Panc1 (cell line): ENCODE measurements around the gene KRTAP9-1. TPM values are rescaled to one million over a fixed set of nuclear protein-coding genes. Genes with fewer than 3 reads are reported as not detected.
"Not testable (repeated sequence)": the region's sequence is repeated elsewhere in the genome, so short reads cannot be mapped to it uniquely, and the experiment has no call there.

Experiments used
- ATAC-seq: fragments of 200-7000 bp; cut with Tn5 transposase; 2 replicates; pipeline ENCODE4 v1.9.1; 2020; ENCODE audit warnings: mild to moderate bottlenecking, moderate library complexity
- BruUV-seq: library from RNA; stranded (reverse); fragments of 400-500 nt; replicated peaks from 2 replicates; lab custom pipeline; 2021; lab: Mats Ljungman, UMichigan
- CTCF ChIA-PET: fragments of 300-600 bp; sonication (Branson Sonifier 250); formaldehyde crosslinking; loops from one replicate; lab custom pipeline; 2022; ENCODE audit warnings: antibody characterized with exemption; lab: Charles Lee
- POLR2A ChIA-PET: fragments of 300-600 bp; sonication (Branson Sonifier 250); formaldehyde crosslinking; loops from one replicate; lab custom pipeline; 2022; ENCODE audit warnings: antibody characterized with exemption; lab: Charles Lee
- DNase-seq: peaks from one replicate; pipeline ENCODE4 v3.0.0-alpha.2; 2010; ENCODE audit warnings: low read depth, low spot score
- H3K27ac ChIP-seq: 2 replicates; pipeline ENCODE4 v1.5.1; 2011; ENCODE audit warnings: mild to moderate bottlenecking, low read length, inconsistent platforms
- H3K27me3 ChIP-seq: fragments of 200-500 bp; sonication (Bioruptor generic); 2 replicates; pipeline ENCODE4 v1.6.0; 2014; ENCODE audit warnings: low read length, inconsistent platforms; ENCODE audit not compliant: control insufficient read depth, insufficient read depth
- H3K36me3 ChIP-seq: fragments of 200-500 bp; sonication (Bioruptor generic); 2 replicates; pipeline ENCODE4 v1.5.1; 2014; ENCODE audit warnings: inconsistent platforms, mild to moderate bottlenecking, low read length, moderate library complexity; ENCODE audit not compliant: control insufficient read depth, insufficient read depth
- H3K4me1 ChIP-seq: 2 replicates; pipeline ENCODE4 v1.5.1; 2011; ENCODE audit warnings: inconsistent platforms, mild to moderate bottlenecking, low read length, moderate library complexity; ENCODE audit not compliant: control insufficient read depth, insufficient read depth
- H3K4me3 ChIP-seq, 2 experiments: 2 replicates each; pipeline ENCODE4 v1.5.1; 2011 to 2012; ENCODE audit warnings: low read depth in 2 of 2, low read length in 2 of 2, mild to moderate bottlenecking in 2 of 2, inconsistent platforms in 1 of 2, moderate library complexity in 1 of 2
- H3K9me3 ChIP-seq: fragments of 200-500 bp; sonication (Bioruptor generic); 2 replicates; pipeline ENCODE4 v1.5.1; 2014; ENCODE audit warnings: low read depth, mild to moderate bottlenecking, inconsistent platforms, low read length, moderate library complexity; ENCODE audit not compliant: control insufficient read depth, insufficient read depth
- CTCF ChIP-seq: fragments of 450-650 bp; IDR thresholded peaks from 2 replicates; pipeline ENCODE4 v1.5.1; 2017; ENCODE audit warnings: mild to moderate bottlenecking
- POLR2AphosphoS5 ChIP-seq: IDR thresholded peaks from 2 replicates; pipeline ENCODE4 v1.6.1; 2012; ENCODE audit warnings: mild to moderate bottlenecking, low read depth, low read length, moderate library complexity
- REST ChIP-seq, 2 experiments: IDR thresholded peaks; 2 replicates each; pipeline ENCODE4 v1.6.1; 2011 to 2012; ENCODE audit warnings: low read depth in 2 of 2, control low read depth in 1 of 2, low read length in 1 of 2, mild to moderate bottlenecking in 1 of 2, moderate library complexity in 1 of 2; ENCODE audit not compliant: insufficient read depth in 1 of 2
- SIN3A ChIP-seq: IDR thresholded peaks from 2 replicates; pipeline ENCODE4 v1.6.1; 2012; ENCODE audit warnings: low read depth, mild to moderate bottlenecking, low read length, moderate library complexity, borderline replicate concordance; ENCODE audit not compliant: insufficient read depth
- TCF7L2 ChIP-seq: IDR thresholded peaks from 2 replicates; pipeline ENCODE4 v1.6.1; 2011; ENCODE audit warnings: mild to moderate bottlenecking, low read depth, low read length, inconsistent platforms
- in situ Hi-C: cut with HindIII; loops from 2 replicates; pipeline ENCODE4 v1.10.0; 2016; ENCODE audit warnings: low sequenced_read_pairs, low pct_unique_long_range_greater_than_20kb
- intact Hi-C: fragments of 100-400 bp; cut with micrococcal nuclease; formaldehyde crosslinking; loops from one replicate; pipeline ENCODE4 v1.10.0; 2022; ENCODE audit not compliant: unreplicated experiment
- total RNA-seq: library from RNA; stranded (reverse); gene quantifications from one replicate; pipeline ENCODE4 v1.2.1, GENCODE V29; 2021; ENCODE audit not compliant: unreplicated experiment

KRTAP9-1 gene
- total RNA-seq, 1 experiment from 2014 or later = not detected

GRCh38 chr17:41226051-41226450 is 36.4 kb downstream of the KRTAP9-1 start:
- H3K36me3 ChIP-seq = no peaks in the 10 kb centered on the region
- ChIA-PET POLR2A (no interaction called here), CTCF (no interaction called here)

GRCh38 chr17:41226598-41227095 is 37.0 kb downstream of the KRTAP9-1 start, which contains the start of gene KRTAP9-2:
Gene KRTAP9-2, plus strand, starts transcription at chr17:41226648. Its CDS starts 7 bp downstream, at chr17:41226655.
- peaks cover 27% of the 10 kb centered on the region for H3K27me3 ChIP-seq
- H3K9me3 ChIP-seq, BruUV-seq, POLR2A ChIA-PET, ATAC-seq, DNase-seq, CTCF ChIA-PET, H3K4me3 ChIP-seq, in situ Hi-C loops, H3K27ac ChIP-seq, H3K4me1 ChIP-seq, H3K36me3 ChIP-seq, intact Hi-C loops: not testable (repeated sequence)

More at GRCh38 chr17:41226051-41226450, 36.4 kb downstream of the KRTAP9-1 start:
- Histone ChIP-seq H3K27ac (no peak overlapping the region), H3K4me3 (no peak overlapping the region), H3K27me3 (peaks cover 23% of the 10 kb centered on the region), H3K9me3 (no peaks in the 10 kb centered on the region), H3K4me1 (no peaks in the 10 kb centered on the region)
- no peak for ATAC-seq
- in situ Hi-C loops = no loop called here
- intact Hi-C loops = no loop called here
- DNase-seq = no peak
- no peak for TF ChIP-seq REST (IDR thresholded peaks at IDR 0.05; ENCODE audit: insufficient read depth in 1 of 2, low read depth in 2 of 2, low read length in 1 of 2)
- no peak for TF ChIP-seq CTCF
- TF ChIP-seq SIN3A = no peak
- TF ChIP-seq POLR2AphosphoS5 = no peak
- TF ChIP-seq TCF7L2 = no peak
- no TSS peak for BruUV-seq

GRCh38 chr17:41230094-41230493 is 40.4 kb downstream of the KRTAP9-1 start:
- peaks cover 40% of the 10 kb centered on the region for H3K27me3 ChIP-seq
- no peaks in the 10 kb centered on the region for H3K9me3 ChIP-seq
- no peaks in the 10 kb centered on the region for H3K36me3 ChIP-seq
- CTCF ChIA-PET = no interaction called here
- no peak for DNase-seq
- H3K4me1 ChIP-seq = no peaks in the 10 kb centered on the region
- no TSS peak for BruUV-seq
- POLR2A ChIA-PET = no interaction called here
- ATAC-seq = no peak
- no peak overlapping the region for H3K4me3 ChIP-seq
- no peak overlapping the region for H3K27ac ChIP-seq
- in situ Hi-C loops (no loop called here), intact Hi-C loops (no loop called here)
- TF ChIP-seq SIN3A (no peak), TCF7L2 (no peak), POLR2AphosphoS5 (no peak)
